ENCODE measurements around the gene RADIL. TPM values are rescaled to one million over a fixed set of nuclear protein-coding genes. Genes with fewer than 3 reads are reported as not detected.

The RADIL gene
- total and polyA plus RNA-seq, 2 of the 13 experiments (the other 11 are each of a cell fraction or from before 2014, with no cell fraction given), result 0.05 to 0.09 TPM

DNA sequence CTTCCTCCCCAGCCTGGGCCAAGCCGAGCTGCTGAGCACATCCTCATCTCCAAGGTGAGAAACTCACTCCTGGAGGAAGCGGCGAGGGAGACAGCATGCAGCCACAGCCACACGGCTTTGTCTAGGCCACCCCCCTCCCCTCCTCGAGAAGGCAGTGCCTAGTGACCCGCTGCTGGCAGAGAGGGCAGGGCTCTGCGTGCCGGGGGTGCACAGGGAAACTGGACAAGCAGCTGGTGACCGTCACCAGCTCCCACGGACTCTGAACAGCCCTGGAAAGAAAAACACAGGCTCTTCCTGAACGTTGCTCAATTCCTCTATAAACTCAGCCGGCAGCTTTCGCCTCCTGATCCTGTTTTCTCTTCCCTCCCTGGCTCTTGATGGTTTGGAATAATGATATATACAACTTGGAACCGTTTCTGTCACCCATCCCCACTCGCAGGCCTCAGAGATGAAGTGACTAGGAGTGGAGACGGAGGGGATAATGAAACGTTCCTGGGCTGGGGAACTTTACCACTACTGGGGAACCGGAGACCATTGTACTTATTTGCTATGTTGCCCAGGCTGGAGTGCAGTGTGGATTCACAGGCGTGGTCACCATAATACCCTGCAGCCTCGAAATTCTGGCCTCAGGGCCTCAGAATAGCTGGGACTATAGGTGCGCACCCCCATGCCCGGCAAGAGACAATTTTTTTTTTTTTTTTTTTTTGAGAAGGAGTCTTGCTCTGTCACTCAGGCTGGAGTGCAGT lies 41.0 kb downstream of the RADIL start (continued):
- TF ChIP-seq, protein P1, sequence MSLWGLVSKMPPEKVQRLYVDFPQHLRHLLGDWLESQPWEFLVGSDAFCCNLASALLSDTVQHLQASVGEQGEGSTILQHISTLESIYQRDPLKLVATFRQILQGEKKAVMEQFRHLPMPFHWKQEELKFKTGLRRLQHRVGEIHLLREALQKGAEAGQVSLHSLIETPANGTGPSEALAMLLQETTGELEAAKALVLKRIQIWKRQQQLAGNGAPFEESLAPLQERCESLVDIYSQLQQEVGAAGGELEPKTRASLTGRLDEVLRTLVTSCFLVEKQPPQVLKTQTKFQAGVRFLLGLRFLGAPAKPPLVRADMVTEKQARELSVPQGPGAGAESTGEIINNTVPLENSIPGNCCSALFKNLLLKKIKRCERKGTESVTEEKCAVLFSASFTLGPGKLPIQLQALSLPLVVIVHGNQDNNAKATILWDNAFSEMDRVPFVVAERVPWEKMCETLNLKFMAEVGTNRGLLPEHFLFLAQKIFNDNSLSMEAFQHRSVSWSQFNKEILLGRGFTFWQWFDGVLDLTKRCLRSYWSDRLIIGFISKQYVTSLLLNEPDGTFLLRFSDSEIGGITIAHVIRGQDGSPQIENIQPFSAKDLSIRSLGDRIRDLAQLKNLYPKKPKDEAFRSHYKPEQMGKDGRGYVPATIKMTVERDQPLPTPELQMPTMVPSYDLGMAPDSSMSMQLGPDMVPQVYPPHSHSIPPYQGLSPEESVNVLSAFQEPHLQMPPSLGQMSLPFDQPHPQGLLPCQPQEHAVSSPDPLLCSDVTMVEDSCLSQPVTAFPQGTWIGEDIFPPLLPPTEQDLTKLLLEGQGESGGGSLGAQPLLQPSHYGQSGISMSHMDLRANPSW (CRISPR knock-in tag; IDR thresholded peaks at IDR 0.05; ENCODE audit: borderline replicate concordance), result no peak
- TF ChIP-seq, protein P2, sequence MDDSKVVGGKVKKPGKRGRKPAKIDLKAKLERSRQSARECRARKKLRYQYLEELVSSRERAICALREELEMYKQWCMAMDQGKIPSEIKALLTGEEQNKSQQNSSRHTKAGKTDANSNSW (CRISPR knock-in tag; IDR thresholded peaks at IDR 0.05; ENCODE audit: borderline replicate concordance), result no peak
- TF ChIP-seq SIN3B (IDR thresholded peaks at IDR 0.05; ENCODE audit: low read length) (no peak), MED13 (CRISPR knock-in tag; IDR thresholded peaks at IDR 0.05) (no peak), ZNF782 (CRISPR knock-in tag; IDR thresholded peaks at IDR 0.05; ENCODE audit: borderline replicate concordance) (no peak), HNRNPK (IDR thresholded peaks at IDR 0.05; ENCODE audit: low read depth, low read length, poor library complexity, severe bottlenecking) (no peak), ZSCAN21 (CRISPR knock-in tag; IDR thresholded peaks at IDR 0.05; ENCODE audit: borderline replicate concordance) (no peak), DMAP1 (CRISPR knock-in tag; IDR thresholded peaks at IDR 0.05) (no peak), ZNF546 (CRISPR knock-in tag; conservative IDR thresholded peaks at IDR 0.05) (no peak), ZNF101 (CRISPR knock-in tag; IDR thresholded peaks at IDR 0.05; ENCODE audit: borderline replicate concordance, low read depth) (no peak), TOPORS (CRISPR knock-in tag; IDR thresholded peaks at IDR 0.05) (no peak), CBX2 (IDR thresholded peaks at IDR 0.05; ENCODE audit: low read depth, low read length) (no peak), CBX2 (CRISPR knock-in tag; IDR thresholded peaks at IDR 0.05; ENCODE audit: low read depth) (no peak), REXO4 (CRISPR knock-in tag; IDR thresholded peaks at IDR 0.05; ENCODE audit: borderline replicate concordance) (no peak), SMARCC2 (IDR thresholded peaks at IDR 0.05) (no peak), ZNF747 (CRISPR knock-in tag; IDR thresholded peaks at IDR 0.05; ENCODE audit: borderline replicate concordance) (no peak), PHF20 (CRISPR knock-in tag; IDR thresholded peaks at IDR 0.05) (no peak)
- TF ChIP-seq, protein P3, sequence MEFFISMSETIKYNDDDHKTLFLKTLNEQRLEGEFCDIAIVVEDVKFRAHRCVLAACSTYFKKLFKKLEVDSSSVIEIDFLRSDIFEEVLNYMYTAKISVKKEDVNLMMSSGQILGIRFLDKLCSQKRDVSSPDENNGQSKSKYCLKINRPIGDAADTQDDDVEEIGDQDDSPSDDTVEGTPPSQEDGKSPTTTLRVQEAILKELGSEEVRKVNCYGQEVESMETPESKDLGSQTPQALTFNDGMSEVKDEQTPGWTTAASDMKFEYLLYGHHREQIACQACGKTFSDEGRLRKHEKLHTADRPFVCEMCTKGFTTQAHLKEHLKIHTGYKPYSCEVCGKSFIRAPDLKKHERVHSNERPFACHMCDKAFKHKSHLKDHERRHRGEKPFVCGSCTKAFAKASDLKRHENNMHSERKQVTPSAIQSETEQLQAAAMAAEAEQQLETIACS (CRISPR knock-in tag; IDR thresholded peaks at IDR 0.05), result no peak
- TF ChIP-seq, protein P4, sequence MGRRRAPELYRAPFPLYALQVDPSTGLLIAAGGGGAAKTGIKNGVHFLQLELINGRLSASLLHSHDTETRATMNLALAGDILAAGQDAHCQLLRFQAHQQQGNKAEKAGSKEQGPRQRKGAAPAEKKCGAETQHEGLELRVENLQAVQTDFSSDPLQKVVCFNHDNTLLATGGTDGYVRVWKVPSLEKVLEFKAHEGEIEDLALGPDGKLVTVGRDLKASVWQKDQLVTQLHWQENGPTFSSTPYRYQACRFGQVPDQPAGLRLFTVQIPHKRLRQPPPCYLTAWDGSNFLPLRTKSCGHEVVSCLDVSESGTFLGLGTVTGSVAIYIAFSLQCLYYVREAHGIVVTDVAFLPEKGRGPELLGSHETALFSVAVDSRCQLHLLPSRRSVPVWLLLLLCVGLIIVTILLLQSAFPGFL (CRISPR knock-in tag; IDR thresholded peaks at IDR 0.05), result no peak
- TF ChIP-seq, protein P5, sequence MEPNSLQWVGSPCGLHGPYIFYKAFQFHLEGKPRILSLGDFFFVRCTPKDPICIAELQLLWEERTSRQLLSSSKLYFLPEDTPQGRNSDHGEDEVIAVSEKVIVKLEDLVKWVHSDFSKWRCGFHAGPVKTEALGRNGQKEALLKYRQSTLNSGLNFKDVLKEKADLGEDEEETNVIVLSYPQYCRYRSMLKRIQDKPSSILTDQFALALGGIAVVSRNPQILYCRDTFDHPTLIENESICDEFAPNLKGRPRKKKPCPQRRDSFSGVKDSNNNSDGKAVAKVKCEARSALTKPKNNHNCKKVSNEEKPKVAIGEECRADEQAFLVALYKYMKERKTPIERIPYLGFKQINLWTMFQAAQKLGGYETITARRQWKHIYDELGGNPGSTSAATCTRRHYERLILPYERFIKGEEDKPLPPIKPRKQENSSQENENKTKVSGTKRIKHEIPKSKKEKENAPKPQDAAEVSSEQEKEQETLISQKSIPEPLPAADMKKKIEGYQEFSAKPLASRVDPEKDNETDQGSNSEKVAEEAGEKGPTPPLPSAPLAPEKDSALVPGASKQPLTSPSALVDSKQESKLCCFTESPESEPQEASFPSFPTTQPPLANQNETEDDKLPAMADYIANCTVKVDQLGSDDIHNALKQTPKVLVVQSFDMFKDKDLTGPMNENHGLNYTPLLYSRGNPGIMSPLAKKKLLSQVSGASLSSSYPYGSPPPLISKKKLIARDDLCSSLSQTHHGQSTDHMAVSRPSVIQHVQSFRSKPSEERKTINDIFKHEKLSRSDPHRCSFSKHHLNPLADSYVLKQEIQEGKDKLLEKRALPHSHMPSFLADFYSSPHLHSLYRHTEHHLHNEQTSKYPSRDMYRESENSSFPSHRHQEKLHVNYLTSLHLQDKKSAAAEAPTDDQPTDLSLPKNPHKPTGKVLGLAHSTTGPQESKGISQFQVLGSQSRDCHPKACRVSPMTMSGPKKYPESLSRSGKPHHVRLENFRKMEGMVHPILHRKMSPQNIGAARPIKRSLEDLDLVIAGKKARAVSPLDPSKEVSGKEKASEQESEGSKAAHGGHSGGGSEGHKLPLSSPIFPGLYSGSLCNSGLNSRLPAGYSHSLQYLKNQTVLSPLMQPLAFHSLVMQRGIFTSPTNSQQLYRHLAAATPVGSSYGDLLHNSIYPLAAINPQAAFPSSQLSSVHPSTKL (CRISPR knock-in tag; IDR thresholded peaks at IDR 0.05), result no peak; the same call in 1 of the 2 replicates
